WERI-Rb-1 (cell line): ENCODE data around the gene KCNIP4.

ENCODE experiments used
- DNase-seq: peaks from one replicate; pipeline ENCODE4 v3.0.0-alpha.2; 2020
- H3K27ac ChIP-seq: fragments of 250-450 bp; sonication (Bioruptor Pico); 2 replicates; pipeline ENCODE4 v1.5.1; 2020; ENCODE audit warnings: mild to moderate bottlenecking, moderate library complexity
- H3K27me3 ChIP-seq: fragments of 250-450 bp; sonication (Bioruptor Pico); 2 replicates; pipeline ENCODE4 v1.5.1; 2021; ENCODE audit warnings: mild to moderate bottlenecking, low read depth, moderate library complexity; ENCODE audit not compliant: insufficient read depth, severe bottlenecking
- H3K36me3 ChIP-seq: fragments of 250-450 bp; sonication (Bioruptor Pico); 2 replicates; pipeline ENCODE4 v1.5.1; 2020; ENCODE audit warnings: mild to moderate bottlenecking, moderate library complexity
- H3K4me3 ChIP-seq: 2 replicates; pipeline ENCODE4 v1.5.1; 2011; ENCODE audit warnings: low read depth, mild to moderate bottlenecking, control low read depth, low read length
- H3K9me3 ChIP-seq: fragments of 250-450 bp; sonication (Bioruptor Pico); 2 replicates; pipeline ENCODE4 v1.5.1; 2021; ENCODE audit warnings: mild to moderate bottlenecking, moderate library complexity; ENCODE audit not compliant: severe bottlenecking
- TF ChIP-seq, protein P1 (sequence below): IDR thresholded peaks from 2 replicates; pipeline ENCODE4 v1.5.1; 2011; ENCODE audit warnings: low read depth, mild to moderate bottlenecking, control low read depth, inconsistent platforms, low read length

Gene KCNIP4

DNA sequence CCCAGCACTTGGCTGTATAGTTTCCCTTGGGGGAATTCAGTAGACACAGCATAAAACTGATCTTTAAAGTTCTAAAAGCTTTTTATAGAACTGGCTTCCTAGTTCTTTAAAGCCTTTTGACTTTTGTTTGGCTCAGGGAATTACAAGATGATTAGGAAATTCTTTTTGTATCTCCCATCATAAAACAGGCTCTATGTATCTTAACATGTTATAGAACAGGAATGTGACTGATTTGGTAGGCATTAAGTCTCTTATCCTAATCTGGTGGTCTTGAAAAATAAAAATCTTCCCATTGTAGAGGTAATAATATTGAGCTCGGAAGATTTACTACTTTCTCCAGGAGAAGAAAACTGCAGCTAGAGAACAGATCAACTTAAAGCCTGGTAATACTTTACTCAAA, 262.7 kb downstream of the KCNIP4 start:
- TF ChIP-seq, protein P1, sequence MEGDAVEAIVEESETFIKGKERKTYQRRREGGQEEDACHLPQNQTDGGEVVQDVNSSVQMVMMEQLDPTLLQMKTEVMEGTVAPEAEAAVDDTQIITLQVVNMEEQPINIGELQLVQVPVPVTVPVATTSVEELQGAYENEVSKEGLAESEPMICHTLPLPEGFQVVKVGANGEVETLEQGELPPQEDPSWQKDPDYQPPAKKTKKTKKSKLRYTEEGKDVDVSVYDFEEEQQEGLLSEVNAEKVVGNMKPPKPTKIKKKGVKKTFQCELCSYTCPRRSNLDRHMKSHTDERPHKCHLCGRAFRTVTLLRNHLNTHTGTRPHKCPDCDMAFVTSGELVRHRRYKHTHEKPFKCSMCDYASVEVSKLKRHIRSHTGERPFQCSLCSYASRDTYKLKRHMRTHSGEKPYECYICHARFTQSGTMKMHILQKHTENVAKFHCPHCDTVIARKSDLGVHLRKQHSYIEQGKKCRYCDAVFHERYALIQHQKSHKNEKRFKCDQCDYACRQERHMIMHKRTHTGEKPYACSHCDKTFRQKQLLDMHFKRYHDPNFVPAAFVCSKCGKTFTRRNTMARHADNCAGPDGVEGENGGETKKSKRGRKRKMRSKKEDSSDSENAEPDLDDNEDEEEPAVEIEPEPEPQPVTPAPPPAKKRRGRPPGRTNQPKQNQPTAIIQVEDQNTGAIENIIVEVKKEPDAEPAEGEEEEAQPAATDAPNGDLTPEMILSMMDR, result no peak
- H3K9me3 ChIP-seq, result no peaks in the 10 kb centered on the region
- H3K27ac ChIP-seq, result no peak overlapping the region
- no peak overlapping the region for H3K4me3 ChIP-seq
- DNase-seq, result no peak
- no peaks in the 10 kb centered on the region for H3K27me3 ChIP-seq
- no peaks in the 10 kb centered on the region for H3K36me3 ChIP-seq

DNA sequence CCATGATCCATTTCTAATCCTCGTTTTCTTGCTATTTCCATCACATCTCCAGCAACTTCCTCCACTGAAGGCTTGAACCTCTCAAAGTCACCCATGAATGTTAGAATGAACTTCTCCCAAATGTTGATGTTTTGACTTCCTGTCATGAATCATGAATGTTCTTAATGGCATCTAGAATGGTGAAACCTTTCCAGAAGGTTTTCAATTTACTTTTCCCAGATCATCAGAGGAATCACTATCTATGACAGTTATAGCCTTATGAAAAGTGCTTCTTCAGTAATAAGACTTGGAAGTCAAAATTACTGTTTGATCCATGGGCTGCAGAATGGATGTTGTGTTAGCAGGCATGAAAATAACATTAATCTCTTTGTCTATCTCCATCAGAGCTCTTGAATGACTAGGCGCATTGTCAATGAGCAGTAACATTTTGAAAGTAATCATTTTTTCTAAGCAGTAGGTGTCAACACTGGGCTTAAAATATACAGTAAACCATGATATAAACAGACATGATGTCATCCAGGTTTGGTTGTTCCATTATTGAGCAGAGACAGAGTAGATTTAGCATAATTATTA, 268.2 kb downstream of the KCNIP4 start:
- DNase-seq, result no peak
- Histone ChIP-seq H3K27me3 (no peaks in the 10 kb centered on the region), H3K9me3 (no peaks in the 10 kb centered on the region), H3K27ac (no peak overlapping the region), H3K36me3 (no peaks in the 10 kb centered on the region), H3K4me3 (no peak overlapping the region)
- TF ChIP-seq, protein P1, result no peak

DNA sequence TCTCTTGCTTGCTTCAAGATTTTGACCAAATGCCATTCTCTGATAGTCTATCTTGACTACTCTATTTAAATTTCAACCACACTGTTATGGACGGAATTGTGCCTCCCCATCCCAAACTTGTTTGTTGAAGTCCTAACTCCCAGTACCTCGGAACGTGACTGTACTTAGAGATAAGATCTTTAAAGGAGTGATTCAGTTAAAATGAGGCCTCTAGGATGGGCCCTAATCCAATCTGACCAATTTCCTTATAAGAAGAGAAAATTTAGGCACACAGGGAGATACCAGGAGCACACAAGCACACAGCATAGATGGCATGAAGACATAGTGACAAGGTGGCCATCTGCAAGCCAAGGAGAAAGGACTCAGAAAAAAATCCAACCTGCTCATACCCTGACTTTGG, 269.9 kb downstream of the KCNIP4 start:
- Histone ChIP-seq H3K4me3 (no peak overlapping the region), H3K27ac (no peak overlapping the region), H3K36me3 (no peaks in the 10 kb centered on the region), H3K27me3 (no peaks in the 10 kb centered on the region), H3K9me3 (no peaks in the 10 kb centered on the region)
- TF ChIP-seq, protein P1, result no peak
- no peak for DNase-seq

DNA sequence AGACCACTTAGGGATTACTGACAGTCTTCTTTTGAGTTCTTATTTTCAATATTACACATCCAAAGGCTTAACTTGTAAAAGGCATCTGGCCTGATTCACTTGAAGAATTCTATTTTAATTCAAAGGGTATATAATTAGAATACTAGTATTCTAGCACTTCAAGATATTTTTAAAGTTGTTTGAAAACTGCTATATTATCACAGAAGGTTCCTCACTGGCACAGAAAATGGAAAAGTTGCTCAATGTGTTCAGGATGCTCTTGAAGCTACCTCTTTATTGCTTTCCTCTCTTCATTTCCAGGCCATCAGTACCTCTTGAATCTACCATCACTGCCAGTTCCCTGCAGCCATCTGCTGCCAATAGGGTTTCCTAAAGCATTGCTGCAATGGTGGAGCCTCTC, 271.4 kb downstream of the KCNIP4 start:
- TF ChIP-seq, protein P1, result no peak
- Histone ChIP-seq H3K4me3 (no peak overlapping the region), H3K27me3 (no peaks in the 10 kb centered on the region), H3K36me3 (no peaks in the 10 kb centered on the region), H3K9me3 (no peaks in the 10 kb centered on the region), H3K27ac (no peak overlapping the region)
- no peak for DNase-seq

DNA sequence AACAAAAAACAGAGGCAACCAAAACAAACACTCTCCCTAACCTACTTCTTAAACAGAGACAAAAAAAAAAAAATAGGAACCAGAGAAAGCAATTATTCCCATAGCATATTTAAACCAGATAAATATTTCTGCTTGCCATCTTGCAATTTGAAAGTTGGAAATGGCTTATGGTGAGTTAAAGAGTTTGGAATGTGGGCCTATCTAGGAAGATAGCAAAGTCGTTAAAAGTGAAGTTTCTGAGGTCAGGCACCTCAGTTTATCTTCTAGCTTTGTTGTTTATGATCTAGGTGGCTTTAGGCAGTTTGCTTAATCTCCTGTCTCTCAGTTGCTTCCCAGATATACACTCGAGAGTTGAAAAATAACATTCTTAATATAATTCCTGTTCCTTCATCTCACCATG, 284.2 kb downstream of the KCNIP4 start:
- H3K4me3 ChIP-seq, result no peak overlapping the region
- H3K27ac ChIP-seq, result no peak overlapping the region
- no peaks in the 10 kb centered on the region for H3K36me3 ChIP-seq
- H3K9me3 ChIP-seq, result no peaks in the 10 kb centered on the region
- TF ChIP-seq, protein P1, result no peak
- DNase-seq, result no peak
- H3K27me3 ChIP-seq, result no peaks in the 10 kb centered on the region

DNA sequence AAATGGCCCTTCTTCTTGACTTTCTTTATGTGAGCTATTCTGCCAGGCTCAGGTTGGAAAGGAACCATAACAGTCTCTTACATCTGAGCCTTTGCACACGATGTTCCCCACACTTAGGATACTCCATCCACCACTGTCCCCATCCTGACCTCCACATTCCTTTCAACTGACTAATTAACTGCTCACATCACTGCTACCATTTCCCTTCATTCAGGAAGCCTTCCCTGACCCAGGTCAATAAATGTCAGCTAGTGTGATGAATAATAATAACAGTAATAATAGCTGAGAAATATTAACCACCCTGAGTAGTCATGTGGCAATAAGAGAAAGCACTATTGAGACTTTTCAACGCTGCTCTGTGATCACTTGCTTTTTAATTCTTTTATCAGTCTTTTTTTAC, 291.7 kb downstream of the KCNIP4 start:
- no peak overlapping the region for H3K4me3 ChIP-seq
- no peaks in the 10 kb centered on the region for H3K36me3 ChIP-seq
- no peaks in the 10 kb centered on the region for H3K27me3 ChIP-seq
- DNase-seq, result no peak
- no peak overlapping the region for H3K27ac ChIP-seq
- TF ChIP-seq, protein P1, result no peak
- H3K9me3 ChIP-seq, result no peaks in the 10 kb centered on the region
